Loucy (cell line): Measurements from ENCODE around the gene MT1E.
A peak's percentile ranks its signal among the peaks of the same experiment; 100 is the strongest.

Experiments used
- H2AFZ ChIP-seq: fragments of 200-600 bp; sonication (generic); 2 replicates; pipeline ENCODE4 v1.6.0; 2016; ENCODE audit warnings: antibody characterized with exemption, mild to moderate bottlenecking, low read length, moderate library complexity
- H3F3A ChIP-seq: fragments of 200-600 bp; 2 replicates; pipeline ENCODE4 v1.6.0; 2016; ENCODE audit warnings: antibody characterized with exemption, low read depth, mild to moderate bottlenecking
- H3K27me3 ChIP-seq: fragments of 200-600 bp; sonication (generic); 2 replicates; pipeline ENCODE4 v1.6.1; 2014; ENCODE audit warnings: low read length, mild to moderate bottlenecking; ENCODE audit not compliant: insufficient read depth, poor library complexity, severe bottlenecking
- H3K36me3 ChIP-seq: fragments of 200-600 bp; sonication (generic); 2 replicates; pipeline ENCODE4 v1.6.1; 2016; ENCODE audit warnings: low read length; ENCODE audit not compliant: insufficient read depth
- H3K4me1 ChIP-seq: fragments of 200-600 bp; sonication (generic); 2 replicates; pipeline ENCODE4 v1.5.1; 2014; ENCODE audit warnings: low read length, mild to moderate bottlenecking; ENCODE audit not compliant: insufficient read depth, poor library complexity, severe bottlenecking
- H3K4me2 ChIP-seq: fragments of 200-600 bp; sonication (generic); 2 replicates; pipeline ENCODE4 v1.6.0; 2014; ENCODE audit warnings: antibody characterized with exemption, low read length, low read depth, mild to moderate bottlenecking; ENCODE audit not compliant: poor library complexity, severe bottlenecking
- H3K4me3 ChIP-seq: fragments of 200-600 bp; sonication (generic); 2 replicates; pipeline ENCODE4 v1.5.1; 2014; ENCODE audit warnings: low read length, mild to moderate bottlenecking, mixed read lengths; ENCODE audit not compliant: poor library complexity, severe bottlenecking
- H3K79me2 ChIP-seq: fragments of 200-600 bp; sonication (generic); 2 replicates; pipeline ENCODE4 v1.6.1; 2014; ENCODE audit warnings: low read length; ENCODE audit not compliant: insufficient read depth
- H3K9ac ChIP-seq: fragments of 200-600 bp; sonication (generic); 2 replicates; pipeline ENCODE4 v1.6.0; 2014; ENCODE audit warnings: mild to moderate bottlenecking, low read depth, low read length, moderate library complexity; ENCODE audit not compliant: poor library complexity, severe bottlenecking
- H3K9me2 ChIP-seq: fragments of 200-600 bp; sonication (generic); replicated peaks from 2 replicates; pipeline ENCODE4 v1.6.1; 2016; ENCODE audit warnings: low read depth, low read length, mixed read lengths
- H3K9me3 ChIP-seq: fragments of 200-600 bp; sonication (generic); 2 replicates; pipeline ENCODE4 v1.6.1; 2014; ENCODE audit warnings: mild to moderate bottlenecking, antibody characterized with exemption, low read length, low read depth; ENCODE audit not compliant: insufficient read depth
- H4K20me1 ChIP-seq: fragments of 200-600 bp; sonication (generic); 2 replicates; pipeline ENCODE4 v1.6.0; 2014; ENCODE audit warnings: antibody characterized with exemption, low read length, mild to moderate bottlenecking; ENCODE audit not compliant: insufficient read depth, poor library complexity, severe bottlenecking
- CTCF ChIP-seq: fragments of 200-600 bp; sonication (generic); conservative IDR thresholded peaks from 2 replicates; pipeline ENCODE4 v1.5.1; 2014; ENCODE audit warnings: mild to moderate bottlenecking, antibody characterized with exemption, low read length
- EZH2phosphoT487 ChIP-seq: fragments of 200-600 bp; IDR thresholded peaks from 2 replicates; pipeline ENCODE4 v1.6.1; 2018; ENCODE audit warnings: antibody characterized with exemption, mild to moderate bottlenecking, moderate library complexity, borderline replicate concordance

Gene MT1E

GRCh38 chr16:56607675-56608042, 17.9 kb upstream of the MT1E start:
- Histone ChIP-seq H3K4me1 (peaks cover 19% of the 10 kb centered on the region), H3K27me3 (no peaks in the 10 kb centered on the region), H3K4me3 (peak overlapping the region; percentile 77), H3K79me2 (peaks cover 7% of the 10 kb centered on the region), H3K9me3 (no peaks in the 10 kb centered on the region), H3K9ac (peak overlapping the region; percentile 84), H3K9me2 (no peaks in the 10 kb centered on the region), H4K20me1 (no peaks in the 10 kb centered on the region), H2AFZ (peak overlapping the region; percentile 83), H3F3A (no peaks in the 10 kb centered on the region), H3K36me3 (no peaks in the 10 kb centered on the region), H3K4me2 (peak overlapping the region; percentile 86)
- TF ChIP-seq EZH2phosphoT487 (no peak), CTCF (no peak)

- peaks cover 19% of the 10 kb centered on the region for H3K4me1 ChIP-seq
- peak within 1 kb of the TSS; percentile 77 for H3K4me3 ChIP-seq
- no peaks in the 10 kb centered on the region for H3K27me3 ChIP-seq
- no peaks in the 10 kb centered on the region for H3K36me3 ChIP-seq
- H3K9me2 ChIP-seq, result no peaks in the 10 kb centered on the region
- no peaks in the 10 kb centered on the region for H3F3A ChIP-seq
- TF ChIP-seq EZH2phosphoT487, result no peak
- TF ChIP-seq CTCF, result no peak
- peak within 1 kb of the TSS; percentile 86 for H3K4me2 ChIP-seq
- H2AFZ ChIP-seq, result peak within 1 kb of the TSS; percentile 89
- no peaks in the 10 kb centered on the region for H4K20me1 ChIP-seq
- H3K9me3 ChIP-seq, result no peaks in the 10 kb centered on the region
- peaks cover 7% of the 10 kb centered on the region for H3K79me2 ChIP-seq
- peak within 1 kb of the TSS; percentile 84 for H3K9ac ChIP-seq
Observed at GRCh38 chr16:56608043-56608875, 17.3 kb upstream of the MT1E start, which contains the start of gene MT2A. TSS of gene MT2A (plus strand) at chr16:56608584. CDS start at chr16:56608656, 72 bp downstream.

- Histone ChIP-seq H2AFZ (peak overlapping the region; percentile 89), H4K20me1 (no peaks in the 10 kb centered on the region), H3K9me3 (no peaks in the 10 kb centered on the region), H3K4me3 (peak overlapping the region; percentile 77), H3K4me2 (peak overlapping the region; percentile 86), H3K79me2 (peaks cover 7% of the 10 kb centered on the region), H3K27me3 (no peaks in the 10 kb centered on the region), H3K4me1 (peaks cover 19% of the 10 kb centered on the region), H3F3A (no peaks in the 10 kb centered on the region), H3K9me2 (no peaks in the 10 kb centered on the region), H3K36me3 (no peaks in the 10 kb centered on the region), H3K9ac (peak overlapping the region; percentile 84)
- TF ChIP-seq CTCF, result no peak; the same call in 1 of the 2 replicates
- TF ChIP-seq EZH2phosphoT487, result no peak
Observed at GRCh38 chr16:56608876-56609462, 16.6 kb upstream of the MT1E start.
